Right atrium auricular region (tissue), 2 donors: Measurements from ENCODE around the gene OMG. TPM values are rescaled to one million over a fixed set of nuclear protein-coding genes. Genes with fewer than 3 reads are reported as not detected.

ENCODE experiments used
- DNase-seq: peaks from one replicate; pipeline ENCODE4 v3.0.0-alpha.2; 2019; ENCODE audit warnings: low spot score
- H3K27ac ChIP-seq, 2 donors: fragments of 200-600 bp; sonication (generic); 1 replicate in 1 of 2; 2 replicates in 1 of 2; pipeline ENCODE4 v1.5.1; 2016 to 2019
- H3K27me3 ChIP-seq, 2 donors: fragments of 200-600 bp; sonication (generic); one replicate each; pipeline versions ENCODE4 v1.5.1 to v1.6.0; 2017 to 2019
- H3K36me3 ChIP-seq: fragments of 200-600 bp; sonication (generic); one replicate; pipeline ENCODE4 v1.5.1; 2016
- H3K4me1 ChIP-seq, 2 donors: fragments of 200-600 bp; sonication (generic); one replicate each; pipeline versions ENCODE4 v1.5.1 to v1.6.0; 2017 to 2019
- H3K4me3 ChIP-seq, 2 donors: fragments of 200-600 bp; sonication (generic); 1 replicate in 1 of 2; 2 replicates in 1 of 2; pipeline ENCODE4 v1.5.1; 2017 to 2019; ENCODE audit warnings: mild to moderate bottlenecking in 1 of 2, moderate library complexity in 1 of 2
- H3K9me3 ChIP-seq, 2 donors: fragments of 200-600 bp; sonication (generic); one replicate each; pipeline ENCODE4 v1.5.1; 2019
- CTCF ChIP-seq, 2 donors: fragments of 200-600 bp; sonication (generic); IDR thresholded peaks; one replicate each; pipeline ENCODE4 v1.5.1; 2019; ENCODE audit warnings: antibody characterized with exemption in 2 of 2
- total RNA-seq, 2 donors: library from RNA; depleted of rRNA; stranded (reverse); fragments of >200 nt; gene quantifications; one replicate each; pipeline ENCODE4 v1.1.0, GENCODE V29; 2016

Gene OMG
- total RNA-seq, 2 donors from 2014 or later = 0.47 to 0.74 TPM

- no peak overlapping the region for H3K27ac ChIP-seq
- no peaks in the 10 kb centered on the region for H3K36me3 ChIP-seq
- TF ChIP-seq CTCF (IDR thresholded peaks at IDR 0.05) = no peak
- peaks cover 0 to 16% of the 10 kb centered on the region in 2 donors for H3K4me1 ChIP-seq
- DNase-seq = no peak
- H3K4me3 ChIP-seq = no peak overlapping the region
- H3K9me3 ChIP-seq = no peaks in the 10 kb centered on the region
- no peaks in the 10 kb centered on the region for H3K27me3 ChIP-seq
Observed at GRCh38 chr17:31251105-31251969, 45.7 kb downstream of the OMG start.

GRCh38 chr17:31250229-31250628 is 46.8 kb downstream of the OMG start:
- H3K4me1 ChIP-seq = peaks cover 0 to 16% of the 10 kb centered on the region in 2 donors
- no peak overlapping the region for H3K27ac ChIP-seq
- H3K36me3 ChIP-seq = no peaks in the 10 kb centered on the region
- H3K9me3 ChIP-seq = no peaks in the 10 kb centered on the region
- no peak overlapping the region for H3K4me3 ChIP-seq
- no peak for DNase-seq
- H3K27me3 ChIP-seq = no peaks in the 10 kb centered on the region
- TF ChIP-seq CTCF (IDR thresholded peaks at IDR 0.05) = no peak

- DNase-seq = no peak
- no peaks in the 10 kb centered on the region for H3K9me3 ChIP-seq
- H3K4me1 ChIP-seq = peaks cover 0 to 16% of the 10 kb centered on the region in 2 donors
- no peak for TF ChIP-seq CTCF (IDR thresholded peaks at IDR 0.05)
- no peaks in the 10 kb centered on the region for H3K36me3 ChIP-seq
- no peak overlapping the region for H3K27ac ChIP-seq
- no peak overlapping the region for H3K4me3 ChIP-seq
- no peaks in the 10 kb centered on the region for H3K27me3 ChIP-seq
Observed at GRCh38 chr17:31249835-31250141, 47.3 kb downstream of the OMG start.

GRCh38 chr17:31248986-31249834 is 47.8 kb downstream of the OMG start:
- no peak for DNase-seq
- H3K36me3 ChIP-seq = no peaks in the 10 kb centered on the region
- H3K27me3 ChIP-seq = no peaks in the 10 kb centered on the region
- peaks cover 0 to 16% of the 10 kb centered on the region in 2 donors for H3K4me1 ChIP-seq
- H3K4me3 ChIP-seq = no peak overlapping the region
- H3K9me3 ChIP-seq = no peaks in the 10 kb centered on the region
- no peak for TF ChIP-seq CTCF (IDR thresholded peaks at IDR 0.05)
- H3K27ac ChIP-seq = no peak overlapping the region

Other genes starting within 250 kb of the OMG start
- 10 to 100 TPM; 47.5 to 51.4 TPM for gene NF1, start 202.3 kb downstream of the OMG start, total RNA-seq
- 10 to 100 TPM in 1 of 2 donors, 1 to 10 TPM in 1; 5.6 to 11.3 TPM for gene EVI2B, start 16.8 kb upstream of the OMG start, total RNA-seq
- 1 to 10 TPM; 2.1 to 9.0 TPM for gene EVI2A, start 24.4 kb upstream of the OMG start, total RNA-seq
- 1 to 10 TPM; 4.4 to 7.2 TPM for gene RAB11FIP4, start 94.4 kb upstream of the OMG start, total RNA-seq